Neural progenitor cell (in vitro differentiated cells): Measurements from ENCODE around the gene RIPOR2.

Experiments
- CTCF ChIP-seq: fragments of 200-600 bp; sonication (generic); IDR thresholded peaks from 2 replicates; pipeline ENCODE4 v1.5.1; 2017; ENCODE audit warnings: antibody characterized with exemption, mild to moderate bottlenecking
- EZH2phosphoT487 ChIP-seq: fragments of 200-600 bp; sonication (generic); IDR thresholded peaks from 2 replicates; pipeline ENCODE4 v1.6.1; 2017; ENCODE audit warnings: antibody characterized with exemption

- TF ChIP-seq CTCF: no peak
- no peak for TF ChIP-seq EZH2phosphoT487
These were observed 167.4 kb downstream of the RIPOR2 start for GRCh38 chr6:24768361-24768760.
